Right atrium auricular region (tissue), 2 donors: Measurements from ENCODE around the gene KRT222. TPM values are rescaled to one million over a fixed set of nuclear protein-coding genes. Genes with fewer than 3 reads are reported as not detected.

Source experiments
- DNase-seq: peaks from one replicate; pipeline ENCODE4 v3.0.0-alpha.2; 2019; ENCODE audit warnings: low spot score
- H3K27ac ChIP-seq, 2 donors: fragments of 200-600 bp; sonication (generic); 1 replicate in 1 of 2; 2 replicates in 1 of 2; pipeline ENCODE4 v1.5.1; 2016 to 2019
- H3K27me3 ChIP-seq, 2 donors: fragments of 200-600 bp; sonication (generic); one replicate each; pipeline versions ENCODE4 v1.5.1 to v1.6.0; 2017 to 2019
- H3K36me3 ChIP-seq: fragments of 200-600 bp; sonication (generic); one replicate; pipeline ENCODE4 v1.5.1; 2016
- H3K4me1 ChIP-seq, 2 donors: fragments of 200-600 bp; sonication (generic); one replicate each; pipeline versions ENCODE4 v1.5.1 to v1.6.0; 2017 to 2019
- H3K4me3 ChIP-seq, 2 donors: fragments of 200-600 bp; sonication (generic); 1 replicate in 1 of 2; 2 replicates in 1 of 2; pipeline ENCODE4 v1.5.1; 2017 to 2019; ENCODE audit warnings: mild to moderate bottlenecking in 1 of 2, moderate library complexity in 1 of 2
- H3K9me3 ChIP-seq, 2 donors: fragments of 200-600 bp; sonication (generic); one replicate each; pipeline ENCODE4 v1.5.1; 2019
- total RNA-seq, 2 donors: library from RNA; depleted of rRNA; stranded (reverse); fragments of >200 nt; gene quantifications; one replicate each; pipeline ENCODE4 v1.1.0, GENCODE V29; 2016
- TF ChIP-seq, protein P1 (sequence below), 2 donors: fragments of 200-600 bp; sonication (generic); IDR thresholded peaks; one replicate each; pipeline ENCODE4 v1.5.1; 2019; ENCODE audit warnings: antibody characterized with exemption in 2 of 2

Gene KRT222
- total RNA-seq, 2 donors from 2014 or later = 0.94 TPM; not detected in 1

DNA sequence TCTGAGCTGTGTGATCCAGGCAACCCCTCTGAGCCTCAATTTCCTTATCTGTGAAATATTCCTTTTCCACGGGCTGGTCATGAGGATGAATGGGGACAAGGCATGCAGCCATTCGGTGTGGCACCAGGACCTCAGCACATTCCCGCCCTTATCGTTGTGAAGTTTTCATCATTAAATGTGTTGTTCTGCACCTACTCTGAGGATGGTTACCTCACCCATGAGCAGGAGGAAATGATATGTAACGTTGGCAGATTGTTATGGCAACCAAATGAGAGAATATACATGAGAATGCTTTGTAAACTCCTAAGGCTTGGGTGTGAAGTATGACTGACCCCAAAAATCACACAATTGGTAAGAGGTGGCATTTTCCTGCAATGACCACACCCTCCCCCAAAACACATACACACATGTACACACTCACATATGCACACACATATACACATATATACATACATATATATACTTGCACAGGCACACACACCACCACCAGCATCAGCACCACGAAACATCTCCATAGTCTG, 56.9 kb downstream of the KRT222 start:
- no peaks in the 10 kb centered on the region for H3K27me3 ChIP-seq
- no peak for DNase-seq
- no peaks in the 10 kb centered on the region for H3K4me1 ChIP-seq
- H3K27ac ChIP-seq = no peak overlapping the region
- no peaks in the 10 kb centered on the region for H3K36me3 ChIP-seq
- TF ChIP-seq, protein P1, sequence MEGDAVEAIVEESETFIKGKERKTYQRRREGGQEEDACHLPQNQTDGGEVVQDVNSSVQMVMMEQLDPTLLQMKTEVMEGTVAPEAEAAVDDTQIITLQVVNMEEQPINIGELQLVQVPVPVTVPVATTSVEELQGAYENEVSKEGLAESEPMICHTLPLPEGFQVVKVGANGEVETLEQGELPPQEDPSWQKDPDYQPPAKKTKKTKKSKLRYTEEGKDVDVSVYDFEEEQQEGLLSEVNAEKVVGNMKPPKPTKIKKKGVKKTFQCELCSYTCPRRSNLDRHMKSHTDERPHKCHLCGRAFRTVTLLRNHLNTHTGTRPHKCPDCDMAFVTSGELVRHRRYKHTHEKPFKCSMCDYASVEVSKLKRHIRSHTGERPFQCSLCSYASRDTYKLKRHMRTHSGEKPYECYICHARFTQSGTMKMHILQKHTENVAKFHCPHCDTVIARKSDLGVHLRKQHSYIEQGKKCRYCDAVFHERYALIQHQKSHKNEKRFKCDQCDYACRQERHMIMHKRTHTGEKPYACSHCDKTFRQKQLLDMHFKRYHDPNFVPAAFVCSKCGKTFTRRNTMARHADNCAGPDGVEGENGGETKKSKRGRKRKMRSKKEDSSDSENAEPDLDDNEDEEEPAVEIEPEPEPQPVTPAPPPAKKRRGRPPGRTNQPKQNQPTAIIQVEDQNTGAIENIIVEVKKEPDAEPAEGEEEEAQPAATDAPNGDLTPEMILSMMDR (IDR thresholded peaks at IDR 0.05) = no peak
- no peaks in the 10 kb centered on the region for H3K9me3 ChIP-seq
- H3K4me3 ChIP-seq = no peak overlapping the region

DNA sequence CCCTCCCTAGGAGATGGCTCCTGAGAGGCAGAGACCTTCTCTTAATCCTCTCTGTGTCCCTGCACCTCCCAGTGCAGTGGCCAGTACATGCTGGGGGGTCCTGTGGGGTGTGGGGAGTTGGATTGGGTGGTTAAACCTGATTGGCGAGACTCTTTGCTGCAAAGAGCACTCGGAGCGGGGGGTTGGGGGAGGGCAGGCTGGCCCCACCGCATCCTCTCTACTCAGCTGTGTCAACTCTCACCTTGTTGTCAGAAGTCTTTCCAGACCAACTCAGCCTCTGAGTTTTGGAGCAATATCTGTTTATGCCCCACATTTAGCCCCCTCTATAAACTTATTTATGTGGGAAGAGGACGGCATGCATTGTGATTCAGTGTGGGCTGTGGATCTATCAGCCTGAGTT, 57.3 kb downstream of the KRT222 start:
- DNase-seq = no peak
- H3K27ac ChIP-seq = no peak overlapping the region
- TF ChIP-seq, protein P1 (IDR thresholded peaks at IDR 0.05) = no peak
- H3K36me3 ChIP-seq = no peaks in the 10 kb centered on the region
- H3K4me3 ChIP-seq = no peak overlapping the region
- no peaks in the 10 kb centered on the region for H3K4me1 ChIP-seq
- H3K27me3 ChIP-seq = no peaks in the 10 kb centered on the region
- H3K9me3 ChIP-seq = no peaks in the 10 kb centered on the region

DNA sequence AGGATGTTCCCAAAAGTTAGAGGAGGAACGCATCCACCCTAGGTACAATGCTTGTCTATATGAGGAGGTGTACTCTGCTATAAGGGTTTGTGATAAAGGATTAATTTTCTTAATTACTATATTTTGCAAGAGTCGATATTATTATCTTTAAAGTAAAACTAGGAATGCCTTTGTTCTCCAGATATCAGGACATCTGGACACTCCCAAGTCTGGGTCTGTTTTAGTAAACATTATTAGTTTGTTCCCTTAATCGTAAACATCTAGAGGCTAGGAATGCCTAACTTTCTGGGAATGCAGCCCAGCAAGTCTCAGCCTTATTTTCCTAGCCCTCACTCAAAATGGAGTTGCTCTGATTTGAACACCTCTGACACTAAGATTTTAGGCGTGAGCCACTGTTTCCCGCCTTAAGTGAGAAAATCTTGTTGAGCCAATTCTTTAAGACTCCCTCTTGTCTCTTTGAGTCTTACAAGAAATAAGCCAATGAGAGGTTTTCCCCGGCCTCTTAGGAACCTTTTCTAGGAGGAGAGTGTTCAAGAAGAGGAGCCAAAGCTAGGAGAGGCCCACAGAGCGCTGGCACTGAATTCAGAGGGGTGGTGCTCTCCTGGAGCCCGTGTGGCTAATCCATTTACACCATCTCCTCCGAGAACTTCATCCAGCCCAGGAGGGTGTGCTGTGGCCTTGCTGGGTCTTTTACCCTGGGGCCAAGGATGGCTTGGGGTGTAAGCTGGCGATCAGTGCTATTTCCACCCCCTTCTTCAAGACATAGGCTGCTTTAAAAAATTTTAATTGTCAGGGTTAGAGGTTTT, 58.2 kb downstream of the KRT222 start:
- TF ChIP-seq, protein P1 (IDR thresholded peaks at IDR 0.05) = no peak
- Histone ChIP-seq H3K4me1 (no peaks in the 10 kb centered on the region), H3K27ac (no peak overlapping the region), H3K9me3 (no peaks in the 10 kb centered on the region), H3K27me3 (no peaks in the 10 kb centered on the region), H3K36me3 (no peaks in the 10 kb centered on the region), H3K4me3 (no peak overlapping the region)
- DNase-seq = no peak

DNA sequence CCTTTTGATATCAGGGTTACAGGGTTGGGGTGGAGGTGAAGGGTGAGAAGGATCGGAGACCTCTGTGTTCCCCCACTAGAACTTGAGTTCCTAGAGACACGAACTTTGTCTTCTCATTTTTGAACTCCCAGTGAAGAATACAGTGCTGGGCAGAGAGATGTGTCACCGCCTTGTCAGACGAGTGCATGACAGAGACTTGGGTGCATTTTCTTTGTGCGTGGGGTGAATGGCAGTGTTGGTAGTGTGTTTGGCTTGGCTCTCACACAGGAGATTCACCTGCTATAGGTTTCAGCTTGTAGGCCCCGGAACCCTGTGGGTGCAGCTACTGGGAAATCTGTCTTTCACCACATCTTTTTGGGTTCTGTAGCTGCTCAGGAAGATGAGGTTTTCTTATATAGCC, 59.7 kb downstream of the KRT222 start:
- Histone ChIP-seq H3K4me1 (no peaks in the 10 kb centered on the region), H3K9me3 (no peaks in the 10 kb centered on the region), H3K27me3 (no peaks in the 10 kb centered on the region), H3K27ac (no peak overlapping the region), H3K4me3 (no peak overlapping the region), H3K36me3 (no peaks in the 10 kb centered on the region)
- no peak for DNase-seq
- TF ChIP-seq, protein P1 (IDR thresholded peaks at IDR 0.05) = no peak

Other genes starting within 250 kb of the KRT222 start
- gene TOP2A, start 247.3 kb downstream of the KRT222 start, total RNA-seq = 1 to 10 TPM in 1 of 2 donors, under 1 TPM in 1; 0.31 to 3.7 TPM
- 100 to 1,000 TPM in 1 of 2 donors, 10 to 100 TPM in 1; 81.0 to 237 TPM for gene IGFBP4, start 221.7 kb downstream of the KRT222 start, total RNA-seq
- gene TNS4, start 163.6 kb downstream of the KRT222 start, total RNA-seq = not detected
- gene CCR7, start 99.7 kb downstream of the KRT222 start, total RNA-seq = under 1 TPM in 1 of 2 donors, not detected in 1; 0.28 TPM
- 10 to 100 TPM; 50.4 to 54.9 TPM for gene SMARCE1, start 17.4 kb downstream of the KRT222 start, total RNA-seq
- gene KRT24, start 38.6 kb upstream of the KRT222 start, total RNA-seq = not detected
- not detected for gene KRT25, start 90.2 kb upstream of the KRT222 start, total RNA-seq
- not detected for gene KRT26, start 107.0 kb upstream of the KRT222 start, total RNA-seq
- gene KRT27, start 117.4 kb upstream of the KRT222 start, total RNA-seq = not detected
- not detected for gene KRT28, start 134.8 kb upstream of the KRT222 start, total RNA-seq
- 10 to 100 TPM; 18.9 to 21.5 TPM for gene KRT10, start 157.4 kb upstream of the KRT222 start, total RNA-seq
- gene KRT12, start 202.0 kb upstream of the KRT222 start, total RNA-seq = not detected
- gene KRT20, start 220.1 kb upstream of the KRT222 start, total RNA-seq = not detected